ENCODE data around the gene SMPDL3A. TPM values are rescaled to one million over a fixed set of nuclear protein-coding genes. Genes with fewer than 3 reads are reported as not detected.
A peak's percentile ranks its signal among the peaks of the same experiment; 100 is the strongest.

Gene SMPDL3A
- total RNA-seq, 1 donor from 2014 or later, result 1.5 TPM

- H3K9me3 Mint-ChIP-seq, result no peaks in the 10 kb centered on the region
- no peak for TF ChIP-seq CTCF (IDR thresholded peaks at IDR 0.05)
- CTCF ChIA-PET, result interaction anchor here (1.1 kb wide), 1 partner anchor 87 kb away, joined by 3 read pairs; no protein-coding TSS in a partner anchor
- peak overlapping the region; percentile 48 for H3K27ac Mint-ChIP-seq
- H3K4me1 Mint-ChIP-seq, result peaks cover 39% of the 10 kb centered on the region
- no peak overlapping the region for H3K4me3 Mint-ChIP-seq
- intact Hi-C loops (cut with micrococcal nuclease), result no loop called here
- no peaks in the 10 kb centered on the region for H3K27me3 Mint-ChIP-seq
- ATAC-seq (ENCODE audit: low read depth) (no peak), DNase-seq (no peak)
- H3K36me3 Mint-ChIP-seq (ENCODE audit: low read depth), result no peaks in the 10 kb centered on the region
- POLR2A ChIA-PET, result interaction anchor here (1.1 kb wide), 1 partner anchor 36 kb away, joined by 5 read pairs; the partner anchor contains the start of gene SMPDL3A
Observed at GRCh38 chr6:122752459-122752858, 36.6 kb upstream of the SMPDL3A start.

GRCh38 chr6:122753000-122753687 lies 35.9 kb upstream of the SMPDL3A start:
- no peaks in the 10 kb centered on the region for H3K9me3 Mint-ChIP-seq
- H3K4me1 Mint-ChIP-seq, result peaks cover 34% of the 10 kb centered on the region
- H3K36me3 Mint-ChIP-seq (ENCODE audit: low read depth), result no peaks in the 10 kb centered on the region
- no peak for ATAC-seq (ENCODE audit: low read depth)
- no peak for TF ChIP-seq CTCF (IDR thresholded peaks at IDR 0.05)
- DNase-seq, result no peak
- peak overlapping the region; percentile 8 for H3K4me3 Mint-ChIP-seq
- intact Hi-C loops (cut with micrococcal nuclease), result no loop called here
- no peaks in the 10 kb centered on the region for H3K27me3 Mint-ChIP-seq
- H3K27ac Mint-ChIP-seq, result peak overlapping the region; percentile 51
- CTCF ChIA-PET, result interaction anchor here (1.1 kb wide), 1 partner anchor 86 kb away, joined by 3 read pairs; no protein-coding TSS in a partner anchor
- POLR2A ChIA-PET, result no interaction called here

- intact Hi-C loops (cut with micrococcal nuclease), result no loop called here
- POLR2A ChIA-PET, result no interaction called here
- CTCF ChIA-PET, result no interaction called here
- Mint-ChIP-seq H3K27me3 (no peaks in the 10 kb centered on the region), H3K27ac (no peak overlapping the region), H3K4me1 (peaks cover 34% of the 10 kb centered on the region), H3K9me3 (no peaks in the 10 kb centered on the region), H3K36me3 (ENCODE audit: low read depth) (no peaks in the 10 kb centered on the region), H3K4me3 (peak overlapping the region; percentile 8)
- no peak for DNase-seq
- TF ChIP-seq CTCF (IDR thresholded peaks at IDR 0.05), result no peak
- no peak for ATAC-seq (ENCODE audit: low read depth)
Observed at GRCh38 chr6:122753688-122754056, 35.4 kb upstream of the SMPDL3A start.

GRCh38 chr6:122754191-122754731 lies 34.8 kb upstream of the SMPDL3A start:
- CTCF ChIA-PET, result no interaction called here
- no peak overlapping the region for H3K27ac Mint-ChIP-seq
- H3K4me1 Mint-ChIP-seq, result peaks cover 39% of the 10 kb centered on the region

More at GRCh38 chr6:122754191-122754731, 34.8 kb upstream of the SMPDL3A start:
- no peaks in the 10 kb centered on the region for H3K36me3 Mint-ChIP-seq (ENCODE audit: low read depth)
- POLR2A ChIA-PET, result no interaction called here
- H3K9me3 Mint-ChIP-seq, result no peaks in the 10 kb centered on the region
- TF ChIP-seq CTCF (IDR thresholded peaks at IDR 0.05), result no peak
- intact Hi-C loops (cut with micrococcal nuclease), result no loop called here
- no peak overlapping the region for H3K4me3 Mint-ChIP-seq
- no peak for ATAC-seq (ENCODE audit: low read depth)
- DNase-seq, result no peak
- H3K27me3 Mint-ChIP-seq, result no peaks in the 10 kb centered on the region
